Endodermal cell (in vitro differentiated cells): ENCODE measurements around the gene C1orf56. TPM values are rescaled to one million over a fixed set of nuclear protein-coding genes. Genes with fewer than 3 reads are reported as not detected.

ENCODE experiments used
- DNase-seq: peaks from one replicate; pipeline ENCODE4 v3.0.0-alpha.2; 2017
- H3K27ac ChIP-seq: 2 replicates; pipeline ENCODE4 v1.5.1; 2013; ENCODE audit warnings: mild to moderate bottlenecking, low read depth, low read length, moderate library complexity
- H3K27me3 ChIP-seq: 2 replicates; pipeline ENCODE4 v1.6.1; 2013; ENCODE audit warnings: mild to moderate bottlenecking, low read length, moderate library complexity; ENCODE audit not compliant: insufficient read depth, control insufficient read depth, poor library complexity, severe bottlenecking
- H3K36me3 ChIP-seq: 2 replicates; pipeline ENCODE4 v1.7.0; 2013; ENCODE audit warnings: mild to moderate bottlenecking, low read length, moderate library complexity; ENCODE audit not compliant: control insufficient read depth, insufficient read depth
- H3K4me1 ChIP-seq: one replicate; pipeline ENCODE4 v1.7.0; 2013; ENCODE audit warnings: low read length; ENCODE audit not compliant: control insufficient read depth, insufficient read depth
- H3K4me3 ChIP-seq: 2 replicates; pipeline ENCODE4 v1.5.1; 2013; ENCODE audit warnings: mild to moderate bottlenecking, low read length, moderate library complexity
- H3K9ac ChIP-seq: 2 replicates; pipeline ENCODE4 v1.6.1; 2013; ENCODE audit warnings: mild to moderate bottlenecking, low read length, moderate library complexity; ENCODE audit not compliant: poor library complexity, severe bottlenecking; ENCODE audit errors: extremely low read depth
- H3K9me3 ChIP-seq: 2 replicates; pipeline ENCODE4 v1.6.1; 2013; ENCODE audit warnings: mild to moderate bottlenecking, low read length, moderate library complexity; ENCODE audit not compliant: control insufficient read depth
- H3K27ac Mint-ChIP-seq: 2 replicates; pipeline ENCODE4 v1.8.0; 2020; ENCODE audit warnings: mixed read lengths
- H3K27me3 Mint-ChIP-seq: 2 replicates; pipeline ENCODE4 v1.8.0; 2021; ENCODE audit warnings: mild to moderate bottlenecking, mixed read lengths; ENCODE audit not compliant: insufficient read depth
- H3K36me3 Mint-ChIP-seq: 2 replicates; pipeline ENCODE4 v1.8.0; 2020; ENCODE audit warnings: low read depth, mixed read lengths
- H3K4me1 Mint-ChIP-seq: 2 replicates; pipeline ENCODE4 v1.8.0; 2020; ENCODE audit warnings: mixed read lengths
- H3K4me3 Mint-ChIP-seq: 2 replicates; pipeline ENCODE4 v1.8.0; 2020; ENCODE audit warnings: mild to moderate bottlenecking, moderate library complexity, mixed read lengths
- H3K9me3 Mint-ChIP-seq: 2 replicates; pipeline ENCODE4 v1.8.0; 2020; ENCODE audit warnings: mild to moderate bottlenecking, mixed read lengths
- WGBS, 2 experiments: methylation state at CpG; one replicate each; pipeline versions ENCODE4 v1.1.5 to v1.1.7; 2013; ENCODE audit warnings: missing lambda C conversion rate in 2 of 2, mixed read lengths in 1 of 2; ENCODE audit not compliant: insufficient coverage in 1 of 2, insufficient read length in 1 of 2; 5-methylcytosine and 5-hydroxymethylcytosine counted together
- total RNA-seq, 2 donors: library from RNA; stranded (reverse); fragmentation: NEBNext Ultra II Directional in 1 of 2; extraction: Animal tissue kit (Norgen Biotek cat#: 25700) in 1 of 2; gene quantifications; 2 replicates in 1 of 2; 3 replicates in 1 of 2; pipeline ENCODE4 v1.2.1, GENCODE V29; 2021
- TF ChIP-seq, protein P1 (sequence below): fragments of 200-600 bp; sonication (generic); conservative IDR thresholded peaks from 2 replicates; pipeline ENCODE4 v1.5.0; 2021; ENCODE audit warnings: antibody characterized with exemption, mild to moderate bottlenecking

C1orf56 gene
- total RNA-seq, 2 donors from 2014 or later, result 4.7 to 6.6 TPM

DNA sequence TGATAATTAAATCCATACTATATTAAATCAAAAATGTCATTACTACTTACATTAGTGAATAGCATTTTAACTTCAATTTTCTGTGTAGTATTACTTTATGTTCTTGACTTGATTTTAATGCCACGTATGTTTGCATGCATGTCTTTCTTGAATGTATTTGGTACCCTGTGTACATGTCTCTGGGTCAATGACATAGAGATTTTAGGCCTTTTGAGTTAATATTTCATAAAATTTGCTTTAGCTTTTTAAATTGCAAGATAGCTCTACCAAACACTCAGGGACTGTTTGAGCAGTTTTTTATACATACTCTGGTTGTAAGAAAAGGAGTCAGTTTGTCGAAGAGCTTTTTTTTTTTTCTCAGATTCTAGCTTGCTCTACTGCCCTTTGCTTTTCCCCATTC, 14.2 kb downstream of the C1orf56 start:
- Histone ChIP-seq H3K4me1 (no peaks in the 10 kb centered on the region), H3K36me3 (peaks cover 40% of the 10 kb centered on the region), H3K27me3 (no peaks in the 10 kb centered on the region), H3K9ac (peak overlapping the region; percentile 87), H3K9me3 (no peaks in the 10 kb centered on the region), H3K27ac (peak overlapping the region; percentile 93), H3K4me3 (peak overlapping the region; percentile 89)
- no peaks in the 10 kb centered on the region for H3K27me3 Mint-ChIP-seq
- WGBS, 2 experiments, result 63 to 83% methylated on average over 1 to 2 of the region's 2 CpGs
- peak overlapping the region; percentile 94 for H3K4me3 Mint-ChIP-seq
- peaks cover 30% of the 10 kb centered on the region for H3K4me1 Mint-ChIP-seq
- H3K36me3 Mint-ChIP-seq, result peaks cover 29% of the 10 kb centered on the region
- peak overlapping the region; percentile 71 for H3K27ac Mint-ChIP-seq
- no peak for DNase-seq
- TF ChIP-seq, protein P1, sequence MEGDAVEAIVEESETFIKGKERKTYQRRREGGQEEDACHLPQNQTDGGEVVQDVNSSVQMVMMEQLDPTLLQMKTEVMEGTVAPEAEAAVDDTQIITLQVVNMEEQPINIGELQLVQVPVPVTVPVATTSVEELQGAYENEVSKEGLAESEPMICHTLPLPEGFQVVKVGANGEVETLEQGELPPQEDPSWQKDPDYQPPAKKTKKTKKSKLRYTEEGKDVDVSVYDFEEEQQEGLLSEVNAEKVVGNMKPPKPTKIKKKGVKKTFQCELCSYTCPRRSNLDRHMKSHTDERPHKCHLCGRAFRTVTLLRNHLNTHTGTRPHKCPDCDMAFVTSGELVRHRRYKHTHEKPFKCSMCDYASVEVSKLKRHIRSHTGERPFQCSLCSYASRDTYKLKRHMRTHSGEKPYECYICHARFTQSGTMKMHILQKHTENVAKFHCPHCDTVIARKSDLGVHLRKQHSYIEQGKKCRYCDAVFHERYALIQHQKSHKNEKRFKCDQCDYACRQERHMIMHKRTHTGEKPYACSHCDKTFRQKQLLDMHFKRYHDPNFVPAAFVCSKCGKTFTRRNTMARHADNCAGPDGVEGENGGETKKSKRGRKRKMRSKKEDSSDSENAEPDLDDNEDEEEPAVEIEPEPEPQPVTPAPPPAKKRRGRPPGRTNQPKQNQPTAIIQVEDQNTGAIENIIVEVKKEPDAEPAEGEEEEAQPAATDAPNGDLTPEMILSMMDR, result no peak
- H3K9me3 Mint-ChIP-seq, result no peaks in the 10 kb centered on the region

- Histone ChIP-seq H3K27me3 (no peaks in the 10 kb centered on the region), H3K9ac (no peak overlapping the region), H3K9me3 (no peaks in the 10 kb centered on the region), H3K4me3 (peak overlapping the region; percentile 44), H3K27ac (no peak overlapping the region), H3K36me3 (peaks cover 38% of the 10 kb centered on the region), H3K4me1 (no peaks in the 10 kb centered on the region)
- Mint-ChIP-seq H3K36me3 (peaks cover 28% of the 10 kb centered on the region), H3K27ac (peak overlapping the region; percentile 22), H3K4me3 (no peak overlapping the region), H3K27me3 (no peaks in the 10 kb centered on the region), H3K4me1 (peaks cover 21% of the 10 kb centered on the region), H3K9me3 (no peaks in the 10 kb centered on the region)
- no peak for DNase-seq
- 93% methylated on average over 2 to 3 of the region's 3 CpGs for WGBS, 2 experiments
- TF ChIP-seq, protein P1, result no peak
These were observed 15.3 kb downstream of the C1orf56 start for GRCh38 chr1:151062741-151063371.

- no peak overlapping the region for H3K4me3 ChIP-seq
- Mint-ChIP-seq H3K4me3 (no peak overlapping the region), H3K27ac (no peak overlapping the region), H3K36me3 (peaks cover 27% of the 10 kb centered on the region), H3K27me3 (no peaks in the 10 kb centered on the region), H3K4me1 (peaks cover 20% of the 10 kb centered on the region), H3K9me3 (no peaks in the 10 kb centered on the region)
- no peak overlapping the region for H3K27ac ChIP-seq
- H3K36me3 ChIP-seq, result peaks cover 53% of the 10 kb centered on the region
- no peak overlapping the region for H3K9ac ChIP-seq
- H3K27me3 ChIP-seq, result no peaks in the 10 kb centered on the region
- H3K9me3 ChIP-seq, result no peaks in the 10 kb centered on the region
- no peak for DNase-seq
- H3K4me1 ChIP-seq, result no peaks in the 10 kb centered on the region
- TF ChIP-seq, protein P1, result no peak
These were observed 17.6 kb downstream of the C1orf56 start for GRCh38 chr1:151065089-151065645.
